ENCODE results near the gene CARMIL1.
A peak's percentile ranks its signal among the peaks of the same experiment; 100 is the strongest.
"Not testable (repeated sequence)": the region's sequence is repeated elsewhere in the genome, so short reads cannot be mapped to it uniquely, and the experiment has no call there.

The CARMIL1 gene

GRCh38 chr6:25578538-25578937 is 299.4 kb downstream of the CARMIL1 start:
- no peak for DNase-seq (ENCODE audit: low spot score)

GRCh38 chr6:25579391-25579883 is 300.3 kb downstream of the CARMIL1 start:
- no peak for DNase-seq (ENCODE audit: low spot score)

- DNase-seq (ENCODE audit: low spot score): no peak
These were observed 300.8 kb downstream of the CARMIL1 start for GRCh38 chr6:25579902-25580495.

- DNase-seq (ENCODE audit: low spot score): no peak
These were observed 302.9 kb downstream of the CARMIL1 start for GRCh38 chr6:25582101-25582500.

GRCh38 chr6:25583099-25583498 is 303.9 kb downstream of the CARMIL1 start:
- DNase-seq (ENCODE audit: low spot score): no peak

DNA sequence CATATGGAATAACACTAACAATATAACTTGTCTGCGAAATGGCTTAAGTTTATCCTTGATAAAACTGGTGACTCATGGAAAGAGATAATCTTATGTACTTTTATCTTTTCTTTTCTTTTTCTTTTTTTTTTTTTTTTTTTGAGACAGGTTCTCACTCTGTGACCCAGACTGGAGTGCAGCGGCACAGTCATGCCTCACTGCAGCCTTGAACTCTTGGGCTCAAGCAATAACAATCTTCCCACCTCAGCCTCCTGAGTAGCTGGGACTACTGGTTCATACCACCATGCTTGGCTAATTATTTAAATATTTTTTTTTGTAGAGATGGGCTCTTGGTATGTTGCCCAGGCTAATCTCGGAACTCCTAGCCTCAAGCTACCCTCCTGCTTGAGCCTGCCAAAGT is 304.7 kb downstream of the CARMIL1 start:
- DNase-seq (ENCODE audit: low spot score): no peak

- no peak for DNase-seq (ENCODE audit: low spot score)
These were observed 306.1 kb downstream of the CARMIL1 start for GRCh38 chr6:25585225-25585624.

GRCh38 chr6:25586119-25586518 is 306.9 kb downstream of the CARMIL1 start:
- not testable (repeated sequence) for DNase-seq (ENCODE audit: low spot score)

DNA sequence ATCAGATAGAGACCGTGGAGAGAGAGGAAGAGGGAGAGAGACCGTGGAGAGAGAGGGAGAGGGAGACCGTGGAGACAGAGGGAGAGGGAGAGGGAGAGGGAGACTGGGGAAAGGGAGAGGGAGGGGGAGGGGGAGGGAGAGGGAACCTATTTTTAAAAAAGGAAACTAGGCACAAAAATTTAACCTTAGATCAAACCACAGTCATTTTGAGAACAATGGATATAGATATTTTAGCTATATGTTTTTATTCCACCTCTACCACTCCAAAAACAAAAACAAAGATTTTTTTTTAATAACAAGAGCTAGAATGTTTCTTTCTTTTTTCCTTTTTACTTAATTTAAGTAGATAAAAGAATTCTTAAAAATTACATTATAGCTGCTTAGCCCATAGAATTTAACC is 307.8 kb downstream of the CARMIL1 start:
- no peak for DNase-seq (ENCODE audit: low spot score)

- DNase-seq (ENCODE audit: low spot score): no peak
These were observed 311.8 kb downstream of the CARMIL1 start for GRCh38 chr6:25590986-25591385.

- DNase-seq (ENCODE audit: low spot score): peak; percentile 17
These were observed 318.0 kb downstream of the CARMIL1 start for GRCh38 chr6:25596928-25597818.

GRCh38 chr6:25599516-25600085 is 320.4 kb downstream of the CARMIL1 start:
- DNase-seq (ENCODE audit: low spot score): no peak

DNA sequence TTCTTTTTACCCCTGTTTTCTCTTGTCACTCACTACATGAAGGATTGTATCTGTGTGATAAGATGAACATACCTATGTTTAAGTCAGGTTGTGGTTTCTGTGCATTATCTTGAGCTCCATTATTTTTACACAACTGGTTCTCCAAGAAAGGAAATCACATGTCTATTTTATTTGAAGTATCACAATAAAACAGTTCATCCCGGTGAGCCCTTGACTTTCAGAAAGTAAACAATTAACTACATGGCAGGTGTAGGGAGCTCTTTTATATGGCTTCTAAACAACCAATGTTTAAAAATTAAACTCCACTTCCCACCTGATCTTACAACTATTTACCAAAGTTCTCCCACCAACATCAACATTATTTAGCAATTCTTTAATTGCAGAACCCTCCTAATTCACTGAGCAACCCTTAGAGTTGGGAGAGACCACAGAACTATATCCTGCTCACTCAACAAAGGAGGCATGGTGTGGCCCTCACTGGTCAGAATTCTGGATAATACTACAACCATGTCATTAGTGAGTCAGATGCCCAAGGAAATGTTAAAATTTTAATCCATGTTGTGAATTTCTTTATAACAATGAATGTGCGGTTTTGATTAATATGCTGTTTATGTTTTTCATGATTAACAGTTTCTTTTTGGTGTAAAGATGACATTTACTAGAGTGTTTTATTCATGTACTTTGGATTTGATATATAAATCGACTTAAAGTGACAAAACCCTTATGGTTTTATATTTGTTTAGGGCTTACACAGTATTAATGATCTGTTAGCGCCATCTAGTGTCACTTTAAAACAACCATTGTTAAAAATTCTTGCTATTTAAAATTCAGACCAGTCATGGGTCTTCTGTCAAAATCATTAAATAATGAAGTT is 322.9 kb downstream of the CARMIL1 start:
- no peak for DNase-seq (ENCODE audit: low spot score)

- DNase-seq (ENCODE audit: low spot score): no peak
These were observed 323.5 kb downstream of the CARMIL1 start for GRCh38 chr6:25602674-25602982.

- no peak for DNase-seq (ENCODE audit: low spot score)
These were observed 324.1 kb downstream of the CARMIL1 start for GRCh38 chr6:25603251-25603650.

- DNase-seq (ENCODE audit: low spot score): no peak
These were observed 327.0 kb downstream of the CARMIL1 start for GRCh38 chr6:25606151-25606550.

DNA sequence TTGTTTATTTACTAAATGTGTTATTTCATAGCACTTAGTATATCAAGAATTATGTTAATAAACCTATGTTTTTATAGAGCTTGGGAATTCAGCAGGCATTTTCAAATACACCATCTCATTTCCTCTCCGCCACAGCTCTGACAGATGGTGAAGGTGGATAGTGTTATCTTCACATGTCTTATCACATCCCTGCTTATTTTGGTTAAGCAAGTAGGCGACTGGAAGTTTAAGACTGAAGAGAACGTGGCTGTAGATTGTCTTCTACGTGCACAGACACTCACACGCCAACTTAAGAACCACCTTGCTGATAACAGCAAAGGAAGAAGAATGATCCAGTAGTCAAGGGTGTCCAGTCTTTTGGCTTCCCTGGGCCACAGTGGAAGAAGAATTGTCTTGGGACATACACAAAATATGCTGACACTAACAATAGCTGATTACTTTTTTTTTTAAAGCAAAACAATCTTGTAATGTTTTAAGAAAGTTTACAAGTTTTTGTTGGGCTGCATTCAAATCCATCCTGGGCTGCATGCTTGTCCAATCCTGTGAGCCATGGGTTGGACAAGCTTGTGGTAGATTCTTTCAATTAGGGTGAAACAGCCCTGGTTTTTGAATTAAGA is 329.5 kb downstream of the CARMIL1 start:
- DNase-seq (ENCODE audit: low spot score): no peak

- no peak for DNase-seq (ENCODE audit: low spot score)
These were observed 333.5 kb downstream of the CARMIL1 start for GRCh38 chr6:25612666-25613065.

DNA sequence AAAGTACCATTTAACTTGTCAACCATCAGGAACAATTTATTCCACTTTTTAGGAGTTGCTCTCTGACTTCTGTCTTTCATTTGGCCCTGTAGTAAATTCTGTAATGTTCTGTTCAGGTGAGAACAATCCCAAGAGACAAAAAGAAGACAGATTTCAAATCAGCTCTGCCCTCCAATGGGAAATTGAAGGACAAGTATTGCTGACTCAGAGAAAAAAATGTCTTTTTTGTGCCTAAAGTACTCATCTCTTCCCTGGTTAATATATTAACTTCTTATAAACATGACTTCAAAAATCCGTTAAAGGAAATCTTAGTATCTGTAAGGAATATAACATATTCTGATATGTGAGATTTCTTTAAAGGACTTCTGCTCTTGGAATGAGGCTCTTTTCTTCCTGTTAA is 334.2 kb downstream of the CARMIL1 start:
- DNase-seq (ENCODE audit: low spot score): no peak

GRCh38 chr6:25614052-25614451 is 334.9 kb downstream of the CARMIL1 start:
- DNase-seq (ENCODE audit: low spot score): no peak

DNA sequence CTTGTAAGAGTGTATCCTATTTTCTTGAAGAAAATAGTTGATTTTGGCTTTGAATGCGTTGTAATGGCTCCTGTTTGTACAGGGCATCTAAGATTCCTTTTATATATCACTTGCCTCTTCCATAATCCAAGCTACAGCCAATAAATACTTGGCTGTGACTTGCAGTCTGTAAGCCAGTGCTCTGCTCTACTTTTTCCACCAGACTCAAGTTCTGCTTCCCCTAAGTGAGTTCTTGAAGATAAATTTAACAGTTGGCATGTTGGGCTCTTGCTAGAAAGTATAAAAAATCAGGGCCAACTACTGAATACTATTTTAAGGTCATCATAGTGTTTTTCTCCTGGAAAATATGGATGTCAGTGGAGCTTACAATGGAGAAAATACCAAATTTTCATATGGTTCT is 336.3 kb downstream of the CARMIL1 start:
- no peak for DNase-seq (ENCODE audit: low spot score)

GRCh38 chr6:25617997-25618396 is 338.8 kb downstream of the CARMIL1 start:
- no peak for DNase-seq (ENCODE audit: low spot score)
